GM21529 (cell line): ENCODE data around the gene RHOBTB3.

Source experiments
- ATAC-seq: cut with Tn5 transposase; IDR thresholded peaks from one replicate; pipeline ENCODE4 v1.9.1; 2021; ENCODE audit not compliant: unreplicated experiment

Gene RHOBTB3

GRCh38 chr5:95731571-95732554 is 727 bp downstream of the RHOBTB3 start:
- ATAC-seq, result peak; percentile 43

- no peak for ATAC-seq
Measured at GRCh38 chr5:95733107-95733665, 2.0 kb downstream of the RHOBTB3 start.

GRCh38 chr5:95734187-95734586 is 3.1 kb downstream of the RHOBTB3 start:
- no peak for ATAC-seq

- ATAC-seq, result no peak
Measured at GRCh38 chr5:95734906-95735305, 3.8 kb downstream of the RHOBTB3 start.

- ATAC-seq, result no peak
Measured at GRCh38 chr5:95735406-95735805, 4.3 kb downstream of the RHOBTB3 start.

GRCh38 chr5:95738072-95738471 is 6.9 kb downstream of the RHOBTB3 start:
- no peak for ATAC-seq

GRCh38 chr5:95738834-95739233 is 7.7 kb downstream of the RHOBTB3 start:
- no peak for ATAC-seq

- ATAC-seq, result no peak
Measured at GRCh38 chr5:95739857-95740256, 8.7 kb downstream of the RHOBTB3 start.

- no peak for ATAC-seq
Measured at GRCh38 chr5:95741458-95741857, 10.3 kb downstream of the RHOBTB3 start.

- ATAC-seq, result no peak
Measured at GRCh38 chr5:95743232-95743631, 12.1 kb downstream of the RHOBTB3 start.

- ATAC-seq, result no peak
Measured at GRCh38 chr5:95743877-95744276, 12.7 kb downstream of the RHOBTB3 start.

GRCh38 chr5:95746194-95746593 is 15.1 kb downstream of the RHOBTB3 start:
- ATAC-seq, result no peak

GRCh38 chr5:95746722-95747679 is 15.9 kb downstream of the RHOBTB3 start:
- no peak for ATAC-seq

GRCh38 chr5:95748133-95748532 is 17.0 kb downstream of the RHOBTB3 start:
- ATAC-seq, result no peak

- no peak for ATAC-seq
Measured at GRCh38 chr5:95754545-95754944, 23.4 kb downstream of the RHOBTB3 start.

GRCh38 chr5:95759005-95759404 is 27.9 kb downstream of the RHOBTB3 start:
- no peak for ATAC-seq

GRCh38 chr5:95759634-95760033 is 28.5 kb downstream of the RHOBTB3 start:
- no peak for ATAC-seq

GRCh38 chr5:95760273-95761191 is 29.4 kb downstream of the RHOBTB3 start:
- peak; percentile 91 for ATAC-seq

- ATAC-seq, result no peak
Measured at GRCh38 chr5:95761771-95762651, 30.9 kb downstream of the RHOBTB3 start.
